GM10266 (cell line): ENCODE results near the gene FATE1.

Source experiments
- DNase-seq: peaks from one replicate; pipeline ENCODE4 v3.0.0; 2012; ENCODE audit errors: extremely low spot score
- TF ChIP-seq, protein P1 (sequence below): IDR thresholded peaks from 2 replicates; pipeline ENCODE4 v1.5.1; 2012; ENCODE audit warnings: mild to moderate bottlenecking, low read depth; ENCODE audit not compliant: control insufficient read depth, insufficient read depth; ENCODE audit errors: missing control alignments

The FATE1 gene, protein sequence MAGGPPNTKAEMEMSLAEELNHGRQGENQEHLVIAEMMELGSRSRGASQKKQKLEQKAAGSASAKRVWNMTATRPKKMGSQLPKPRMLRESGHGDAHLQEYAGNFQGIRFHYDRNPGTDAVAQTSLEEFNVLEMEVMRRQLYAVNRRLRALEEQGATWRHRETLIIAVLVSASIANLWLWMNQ

DNA sequence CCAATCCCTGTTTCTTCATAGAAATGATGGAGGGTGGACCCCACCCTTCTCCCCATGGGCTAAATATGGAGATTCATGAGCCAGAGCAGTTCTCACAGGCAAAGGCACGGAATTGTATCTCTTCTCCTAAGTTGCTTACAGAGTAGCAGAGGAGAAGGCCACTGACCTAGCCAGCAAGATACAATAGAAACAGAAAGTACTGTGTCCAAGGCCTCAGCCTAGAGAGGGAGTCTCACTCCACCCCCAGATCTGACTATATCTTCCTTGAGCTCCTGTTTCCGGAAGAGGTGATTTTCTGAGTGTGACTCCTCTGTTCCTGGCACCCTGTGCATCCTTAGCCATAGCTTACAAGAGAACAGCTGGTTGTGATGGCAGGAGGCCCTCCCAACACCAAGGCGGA, at the start of gene FATE1:
TSS of gene FATE1 (plus strand) at position 284 of the 400 bp plus-strand sequence. CDS start at position 369, 85 bp downstream.
- no peak for DNase-seq
- TF ChIP-seq, protein P1, sequence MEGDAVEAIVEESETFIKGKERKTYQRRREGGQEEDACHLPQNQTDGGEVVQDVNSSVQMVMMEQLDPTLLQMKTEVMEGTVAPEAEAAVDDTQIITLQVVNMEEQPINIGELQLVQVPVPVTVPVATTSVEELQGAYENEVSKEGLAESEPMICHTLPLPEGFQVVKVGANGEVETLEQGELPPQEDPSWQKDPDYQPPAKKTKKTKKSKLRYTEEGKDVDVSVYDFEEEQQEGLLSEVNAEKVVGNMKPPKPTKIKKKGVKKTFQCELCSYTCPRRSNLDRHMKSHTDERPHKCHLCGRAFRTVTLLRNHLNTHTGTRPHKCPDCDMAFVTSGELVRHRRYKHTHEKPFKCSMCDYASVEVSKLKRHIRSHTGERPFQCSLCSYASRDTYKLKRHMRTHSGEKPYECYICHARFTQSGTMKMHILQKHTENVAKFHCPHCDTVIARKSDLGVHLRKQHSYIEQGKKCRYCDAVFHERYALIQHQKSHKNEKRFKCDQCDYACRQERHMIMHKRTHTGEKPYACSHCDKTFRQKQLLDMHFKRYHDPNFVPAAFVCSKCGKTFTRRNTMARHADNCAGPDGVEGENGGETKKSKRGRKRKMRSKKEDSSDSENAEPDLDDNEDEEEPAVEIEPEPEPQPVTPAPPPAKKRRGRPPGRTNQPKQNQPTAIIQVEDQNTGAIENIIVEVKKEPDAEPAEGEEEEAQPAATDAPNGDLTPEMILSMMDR, result no peak

DNA sequence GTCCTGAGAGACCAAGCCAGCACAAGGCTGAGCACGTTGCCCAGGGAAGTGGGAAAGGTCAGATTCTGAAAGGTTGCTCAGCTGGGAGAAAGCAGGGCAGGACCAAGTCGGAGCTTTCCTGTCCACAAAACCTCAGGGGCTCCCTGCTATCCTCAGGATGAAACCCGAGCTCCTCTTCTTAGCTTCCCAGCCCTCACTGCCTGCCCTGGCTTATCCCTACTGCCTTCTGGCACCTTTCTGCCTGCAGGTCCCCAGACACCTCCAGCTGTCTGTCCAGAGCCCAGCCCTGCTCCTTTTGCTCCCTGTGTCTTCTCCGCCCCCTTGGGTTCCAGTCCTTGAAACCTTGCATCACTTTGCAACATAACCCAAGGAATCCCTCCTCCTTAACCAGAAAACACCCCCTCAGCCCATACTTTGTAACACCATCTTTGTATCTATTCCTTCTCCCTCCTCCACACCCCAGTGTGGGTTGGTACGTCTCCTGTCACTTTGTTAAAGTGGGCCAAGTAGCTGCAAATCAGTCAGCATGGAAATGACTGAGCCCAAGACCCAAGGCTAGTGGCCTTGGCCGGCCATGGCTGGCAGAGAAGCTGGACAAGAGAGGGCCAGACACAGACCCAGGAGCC, 40.6 kb upstream of the FATE1 start:
- TF ChIP-seq, protein P1, result no peak
- no peak for DNase-seq

- TF ChIP-seq, protein P1, result no peak
- DNase-seq, result no peak
Observed at GRCh38 chrX:151676196-151676595, 39.6 kb upstream of the FATE1 start.

DNA sequence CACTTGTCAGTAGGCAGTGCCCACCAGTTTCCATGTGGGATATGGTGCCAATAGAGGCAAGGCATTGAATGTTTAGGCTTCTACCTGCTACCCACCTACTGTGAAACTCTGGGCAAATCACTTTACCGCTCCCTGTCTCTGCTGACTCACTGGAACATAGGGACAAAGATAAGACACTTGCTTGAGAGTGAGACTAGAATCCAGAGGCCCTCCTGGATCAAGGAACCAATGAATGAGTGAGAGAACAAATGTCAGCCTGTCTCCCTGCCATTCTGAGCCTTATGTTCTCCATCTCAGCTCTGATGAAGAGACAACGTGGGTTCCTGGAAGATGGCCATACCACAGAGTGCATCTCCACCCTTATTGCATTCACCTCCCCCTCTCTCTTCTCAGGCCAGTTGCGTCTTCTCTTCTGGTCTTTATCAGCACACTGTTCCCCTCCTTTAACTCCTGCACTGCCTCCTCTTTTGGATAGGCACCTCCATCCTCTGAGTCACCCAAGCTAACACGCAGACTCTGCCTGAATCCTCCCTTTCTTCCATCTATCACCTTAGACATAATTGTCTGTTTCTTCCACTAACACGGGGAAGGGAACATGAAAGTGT, 35.9 kb upstream of the FATE1 start:
- DNase-seq, result no peak
- TF ChIP-seq, protein P1, result no peak

- peak; percentile 40 for DNase-seq
- TF ChIP-seq, protein P1, result peak; percentile 59
Observed at GRCh38 chrX:151680805-151681204, 35.0 kb upstream of the FATE1 start.

GRCh38 chrX:151687635-151688034, 28.2 kb upstream of the FATE1 start:
- DNase-seq, result no peak
- TF ChIP-seq, protein P1, result no peak

DNA sequence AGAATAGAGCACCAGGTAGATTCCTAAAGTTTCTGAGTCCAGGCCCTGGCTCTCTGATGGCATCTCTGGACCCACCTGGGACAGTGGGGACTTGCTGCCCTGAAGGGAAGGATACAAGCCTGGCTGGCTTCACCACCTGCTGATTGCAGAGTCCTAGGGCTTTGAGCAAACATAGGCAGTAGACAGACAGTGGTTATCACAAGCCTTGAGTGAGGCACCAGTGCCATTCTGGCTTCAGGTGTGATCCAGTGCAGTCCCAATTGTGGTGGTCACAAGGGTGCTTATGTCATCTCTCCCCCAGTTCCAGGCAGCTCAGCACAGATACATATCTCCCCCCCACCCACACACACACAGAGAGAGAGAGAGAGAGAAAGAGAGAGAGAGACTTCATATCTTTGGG, 27.1 kb upstream of the FATE1 start:
- no peak for DNase-seq
- TF ChIP-seq, protein P1, result no peak
